ENCODE measurements around the gene ZNF423. TPM values are rescaled to one million over a fixed set of nuclear protein-coding genes. Genes with fewer than 3 reads are reported as not detected.

ZNF423 gene
- total and polyA plus RNA-seq, 2 experiments from 2014 or later: 14.9 to 41.8 TPM

DNA sequence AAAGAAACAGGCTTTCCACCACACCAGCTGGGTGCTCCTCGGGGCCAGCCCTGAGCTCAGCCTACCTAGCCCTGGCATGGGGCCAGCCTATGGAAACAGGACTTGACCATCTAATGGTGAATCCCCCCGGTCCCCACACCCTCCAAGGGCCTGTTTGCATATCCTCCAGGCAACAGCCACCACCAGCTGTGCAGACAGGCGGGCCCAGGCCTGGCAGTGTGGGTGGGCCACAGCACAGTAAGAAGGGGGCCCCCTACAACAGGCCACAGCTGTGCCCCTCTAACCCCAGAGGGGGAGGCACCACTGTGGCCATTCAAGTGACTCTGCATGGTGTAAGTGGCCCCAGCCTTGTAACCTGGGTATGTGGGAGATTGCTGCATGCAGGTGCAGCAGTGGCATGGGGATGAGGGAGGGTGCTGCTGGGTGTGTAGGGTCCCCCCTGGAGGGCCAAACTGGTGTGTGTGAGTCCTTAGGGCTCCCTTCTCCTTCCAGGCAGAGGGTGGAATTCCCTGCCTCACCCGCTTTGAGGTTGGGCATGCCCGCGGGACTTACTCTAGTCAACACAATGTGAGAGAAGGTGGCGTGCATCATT, 334.1 kb downstream of the ZNF423 start:
- peaks cover 9% of the 10 kb centered on the region for H3K27me3 Mint-ChIP-seq (ENCODE audit: insufficient read depth, low read depth, poor library complexity)
- Histone ChIP-seq H3K4me2 (no peak overlapping the region), H3K36me3 (ENCODE audit: insufficient read depth) (no peaks in the 10 kb centered on the region), H3K4me1 (ENCODE audit: insufficient read depth) (no peaks in the 10 kb centered on the region), H3K79me2 (replicated peaks; ENCODE audit: insufficient read depth) (no peaks in the 10 kb centered on the region), H4K20me1 (replicated peaks; ENCODE audit: insufficient read depth) (no peaks in the 10 kb centered on the region), H3K27me3 (ENCODE audit: insufficient read depth) (no peaks in the 10 kb centered on the region), H3K4me3 (no peak overlapping the region), H3K27ac (ENCODE audit: low read depth) (no peak overlapping the region), H2AFZ (no peak overlapping the region), H3K9me2 (ENCODE audit: insufficient read depth) (no peaks in the 10 kb centered on the region), H3F3A (replicated peaks; ENCODE audit: low read depth) (no peaks in the 10 kb centered on the region)
- TF ChIP-seq ZNF114 (CRISPR knock-in tag; IDR thresholded peaks at IDR 0.05) (no peak), CREB1 (CRISPR knock-in tag; IDR thresholded peaks at IDR 0.05; ENCODE audit: low read depth) (no peak), EZH2phosphoT487 (IDR thresholded peaks at IDR 0.05; ENCODE audit: unreplicated experiment) (no peak), JUNB (IDR thresholded peaks at IDR 0.05; ENCODE audit: unreplicated experiment) (no peak), ZNF331 (CRISPR knock-in tag; IDR thresholded peaks at IDR 0.05; ENCODE audit: low read depth) (no peak), NANOG (IDR thresholded peaks at IDR 0.05; ENCODE audit: borderline replicate concordance) (no peak), EZH2 (IDR thresholded peaks at IDR 0.05; ENCODE audit: low read depth, unreplicated experiment) (no peak), POLR2AphosphoS5 (IDR thresholded peaks at IDR 0.05; ENCODE audit: low read depth) (no peak)
- TF ChIP-seq, protein P1, sequence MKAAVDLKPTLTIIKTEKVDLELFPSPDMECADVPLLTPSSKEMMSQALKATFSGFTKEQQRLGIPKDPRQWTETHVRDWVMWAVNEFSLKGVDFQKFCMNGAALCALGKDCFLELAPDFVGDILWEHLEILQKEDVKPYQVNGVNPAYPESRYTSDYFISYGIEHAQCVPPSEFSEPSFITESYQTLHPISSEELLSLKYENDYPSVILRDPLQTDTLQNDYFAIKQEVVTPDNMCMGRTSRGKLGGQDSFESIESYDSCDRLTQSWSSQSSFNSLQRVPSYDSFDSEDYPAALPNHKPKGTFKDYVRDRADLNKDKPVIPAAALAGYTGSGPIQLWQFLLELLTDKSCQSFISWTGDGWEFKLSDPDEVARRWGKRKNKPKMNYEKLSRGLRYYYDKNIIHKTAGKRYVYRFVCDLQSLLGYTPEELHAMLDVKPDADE (IDR thresholded peaks at IDR 0.05): no peak
- TF ChIP-seq, protein P2, sequence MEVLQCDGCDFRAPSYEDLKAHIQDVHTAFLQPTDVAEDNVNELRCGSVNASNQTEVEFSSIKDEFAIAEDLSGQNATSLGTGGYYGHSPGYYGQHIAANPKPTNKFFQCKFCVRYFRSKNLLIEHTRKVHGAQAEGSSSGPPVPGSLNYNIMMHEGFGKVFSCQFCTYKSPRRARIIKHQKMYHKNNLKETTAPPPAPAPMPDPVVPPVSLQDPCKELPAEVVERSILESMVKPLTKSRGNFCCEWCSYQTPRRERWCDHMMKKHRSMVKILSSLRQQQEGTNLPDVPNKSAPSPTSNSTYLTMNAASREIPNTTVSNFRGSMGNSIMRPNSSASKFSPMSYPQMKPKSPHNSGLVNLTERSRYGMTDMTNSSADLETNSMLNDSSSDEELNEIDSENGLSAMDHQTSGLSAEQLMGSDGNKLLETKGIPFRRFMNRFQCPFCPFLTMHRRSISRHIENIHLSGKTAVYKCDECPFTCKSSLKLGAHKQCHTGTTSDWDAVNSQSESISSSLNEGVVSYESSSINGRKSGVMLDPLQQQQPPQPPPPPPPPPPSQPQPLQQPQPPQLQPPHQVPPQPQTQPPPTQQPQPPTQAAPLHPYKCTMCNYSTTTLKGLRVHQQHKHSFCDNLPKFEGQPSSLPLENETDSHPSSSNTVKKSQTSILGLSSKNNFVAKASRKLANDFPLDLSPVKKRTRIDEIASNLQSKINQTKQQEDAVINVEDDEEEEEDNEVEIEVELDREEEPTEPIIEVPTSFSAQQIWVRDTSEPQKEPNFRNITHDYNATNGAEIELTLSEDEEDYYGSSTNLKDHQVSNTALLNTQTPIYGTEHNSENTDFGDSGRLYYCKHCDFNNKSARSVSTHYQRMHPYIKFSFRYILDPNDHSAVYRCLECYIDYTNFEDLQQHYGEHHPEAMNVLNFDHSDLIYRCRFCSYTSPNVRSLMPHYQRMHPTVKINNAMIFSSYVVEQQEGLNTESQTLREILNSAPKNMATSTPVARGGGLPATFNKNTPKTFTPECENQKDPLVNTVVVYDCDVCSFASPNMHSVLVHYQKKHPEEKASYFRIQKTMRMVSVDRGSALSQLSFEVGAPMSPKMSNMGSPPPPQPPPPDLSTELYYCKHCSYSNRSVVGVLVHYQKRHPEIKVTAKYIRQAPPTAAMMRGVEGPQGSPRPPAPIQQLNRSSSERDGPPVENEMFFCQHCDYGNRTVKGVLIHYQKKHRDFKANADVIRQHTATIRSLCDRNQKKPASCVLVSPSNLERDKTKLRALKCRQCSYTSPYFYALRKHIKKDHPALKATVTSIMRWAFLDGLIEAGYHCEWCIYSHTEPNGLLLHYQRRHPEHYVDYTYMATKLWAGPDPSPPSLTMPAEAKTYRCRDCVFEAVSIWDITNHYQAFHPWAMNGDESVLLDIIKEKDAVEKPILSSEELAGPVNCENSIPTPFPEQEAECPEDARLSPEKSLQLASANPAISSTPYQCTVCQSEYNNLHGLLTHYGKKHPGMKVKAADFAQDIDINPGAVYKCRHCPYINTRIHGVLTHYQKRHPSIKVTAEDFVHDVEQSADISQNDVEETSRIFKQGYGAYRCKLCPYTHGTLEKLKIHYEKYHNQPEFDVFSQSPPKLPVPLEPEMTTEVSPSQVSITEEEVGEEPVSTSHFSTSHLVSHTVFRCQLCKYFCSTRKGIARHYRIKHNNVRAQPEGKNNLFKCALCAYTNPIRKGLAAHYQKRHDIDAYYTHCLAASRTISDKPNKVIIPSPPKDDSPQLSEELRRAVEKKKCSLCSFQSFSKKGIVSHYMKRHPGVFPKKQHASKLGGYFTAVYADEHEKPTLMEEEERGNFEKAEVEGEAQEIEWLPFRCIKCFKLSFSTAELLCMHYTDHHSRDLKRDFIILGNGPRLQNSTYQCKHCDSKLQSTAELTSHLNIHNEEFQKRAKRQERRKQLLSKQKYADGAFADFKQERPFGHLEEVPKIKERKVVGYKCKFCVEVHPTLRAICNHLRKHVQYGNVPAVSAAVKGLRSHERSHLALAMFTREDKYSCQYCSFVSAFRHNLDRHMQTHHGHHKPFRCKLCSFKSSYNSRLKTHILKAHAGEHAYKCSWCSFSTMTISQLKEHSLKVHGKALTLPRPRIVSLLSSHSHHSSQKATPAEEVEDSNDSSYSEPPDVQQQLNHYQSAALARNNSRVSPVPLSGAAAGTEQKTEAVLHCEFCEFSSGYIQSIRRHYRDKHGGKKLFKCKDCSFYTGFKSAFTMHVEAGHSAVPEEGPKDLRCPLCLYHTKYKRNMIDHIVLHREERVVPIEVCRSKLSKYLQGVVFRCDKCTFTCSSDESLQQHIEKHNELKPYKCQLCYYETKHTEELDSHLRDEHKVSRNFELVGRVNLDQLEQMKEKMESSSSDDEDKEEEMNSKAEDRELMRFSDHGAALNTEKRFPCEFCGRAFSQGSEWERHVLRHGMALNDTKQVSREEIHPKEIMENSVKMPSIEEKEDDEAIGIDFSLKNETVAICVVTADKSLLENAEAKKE (CRISPR knock-in tag; IDR thresholded peaks at IDR 0.05): no peak
- TF ChIP-seq, protein P3, sequence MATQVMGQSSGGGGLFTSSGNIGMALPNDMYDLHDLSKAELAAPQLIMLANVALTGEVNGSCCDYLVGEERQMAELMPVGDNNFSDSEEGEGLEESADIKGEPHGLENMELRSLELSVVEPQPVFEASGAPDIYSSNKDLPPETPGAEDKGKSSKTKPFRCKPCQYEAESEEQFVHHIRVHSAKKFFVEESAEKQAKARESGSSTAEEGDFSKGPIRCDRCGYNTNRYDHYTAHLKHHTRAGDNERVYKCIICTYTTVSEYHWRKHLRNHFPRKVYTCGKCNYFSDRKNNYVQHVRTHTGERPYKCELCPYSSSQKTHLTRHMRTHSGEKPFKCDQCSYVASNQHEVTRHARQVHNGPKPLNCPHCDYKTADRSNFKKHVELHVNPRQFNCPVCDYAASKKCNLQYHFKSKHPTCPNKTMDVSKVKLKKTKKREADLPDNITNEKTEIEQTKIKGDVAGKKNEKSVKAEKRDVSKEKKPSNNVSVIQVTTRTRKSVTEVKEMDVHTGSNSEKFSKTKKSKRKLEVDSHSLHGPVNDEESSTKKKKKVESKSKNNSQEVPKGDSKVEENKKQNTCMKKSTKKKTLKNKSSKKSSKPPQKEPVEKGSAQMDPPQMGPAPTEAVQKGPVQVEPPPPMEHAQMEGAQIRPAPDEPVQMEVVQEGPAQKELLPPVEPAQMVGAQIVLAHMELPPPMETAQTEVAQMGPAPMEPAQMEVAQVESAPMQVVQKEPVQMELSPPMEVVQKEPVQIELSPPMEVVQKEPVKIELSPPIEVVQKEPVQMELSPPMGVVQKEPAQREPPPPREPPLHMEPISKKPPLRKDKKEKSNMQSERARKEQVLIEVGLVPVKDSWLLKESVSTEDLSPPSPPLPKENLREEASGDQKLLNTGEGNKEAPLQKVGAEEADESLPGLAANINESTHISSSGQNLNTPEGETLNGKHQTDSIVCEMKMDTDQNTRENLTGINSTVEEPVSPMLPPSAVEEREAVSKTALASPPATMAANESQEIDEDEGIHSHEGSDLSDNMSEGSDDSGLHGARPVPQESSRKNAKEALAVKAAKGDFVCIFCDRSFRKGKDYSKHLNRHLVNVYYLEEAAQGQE (IDR thresholded peaks at IDR 0.05; ENCODE audit: unreplicated experiment): no peak
- DNase-seq (ENCODE audit: low spot score): no peak
- no peaks in the 10 kb centered on the region for H3K36me3 Mint-ChIP-seq (ENCODE audit: low read depth)
- H3K4me1 Mint-ChIP-seq: peaks cover 6% of the 10 kb centered on the region; the same call in 2 of the 3 replicates
- H3K27ac Mint-ChIP-seq: no peak overlapping the region
- no peaks in the 10 kb centered on the region for H3K9me3 Mint-ChIP-seq
- no peak overlapping the region for H3K4me3 Mint-ChIP-seq
- ATAC-seq: peak; percentile 44
